ENCODE data around the gene PPP2R2C.

The PPP2R2C gene

DNA sequence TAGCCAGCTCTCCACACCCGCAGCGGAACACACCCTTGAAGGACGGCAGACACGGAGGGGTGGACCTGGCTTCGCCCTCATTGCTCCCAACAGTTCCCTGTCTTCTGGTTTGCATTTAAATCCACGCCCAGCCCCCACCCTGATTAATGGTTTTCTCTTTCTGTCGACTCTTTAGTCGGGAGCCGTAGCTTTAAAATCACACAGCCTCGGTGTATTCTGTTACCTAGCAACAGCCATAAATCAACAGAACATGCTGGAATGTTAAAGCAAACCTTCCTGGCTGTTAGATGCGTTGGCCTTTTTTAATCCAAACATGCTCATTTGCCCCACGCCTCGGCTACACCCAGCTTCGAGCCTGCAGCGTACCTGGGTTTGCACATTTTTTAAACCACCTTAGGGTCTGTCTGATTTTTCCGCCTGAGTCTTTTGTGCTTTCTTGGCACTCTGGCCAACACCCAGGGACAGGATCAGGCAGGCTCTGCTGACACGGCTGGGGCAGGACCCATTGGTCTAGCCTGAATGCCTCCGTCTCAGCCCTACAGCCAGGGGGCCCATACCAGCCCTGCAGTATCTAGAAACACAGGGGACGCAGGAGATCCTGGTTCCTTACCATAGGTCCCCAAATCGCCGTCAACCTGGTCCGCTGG, 21.4 kb upstream of the PPP2R2C start:
- TF ChIP-seq, protein P1, sequence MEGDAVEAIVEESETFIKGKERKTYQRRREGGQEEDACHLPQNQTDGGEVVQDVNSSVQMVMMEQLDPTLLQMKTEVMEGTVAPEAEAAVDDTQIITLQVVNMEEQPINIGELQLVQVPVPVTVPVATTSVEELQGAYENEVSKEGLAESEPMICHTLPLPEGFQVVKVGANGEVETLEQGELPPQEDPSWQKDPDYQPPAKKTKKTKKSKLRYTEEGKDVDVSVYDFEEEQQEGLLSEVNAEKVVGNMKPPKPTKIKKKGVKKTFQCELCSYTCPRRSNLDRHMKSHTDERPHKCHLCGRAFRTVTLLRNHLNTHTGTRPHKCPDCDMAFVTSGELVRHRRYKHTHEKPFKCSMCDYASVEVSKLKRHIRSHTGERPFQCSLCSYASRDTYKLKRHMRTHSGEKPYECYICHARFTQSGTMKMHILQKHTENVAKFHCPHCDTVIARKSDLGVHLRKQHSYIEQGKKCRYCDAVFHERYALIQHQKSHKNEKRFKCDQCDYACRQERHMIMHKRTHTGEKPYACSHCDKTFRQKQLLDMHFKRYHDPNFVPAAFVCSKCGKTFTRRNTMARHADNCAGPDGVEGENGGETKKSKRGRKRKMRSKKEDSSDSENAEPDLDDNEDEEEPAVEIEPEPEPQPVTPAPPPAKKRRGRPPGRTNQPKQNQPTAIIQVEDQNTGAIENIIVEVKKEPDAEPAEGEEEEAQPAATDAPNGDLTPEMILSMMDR (IDR thresholded peaks at IDR 0.05; ENCODE audit: low read depth, low read length): no peak

DNA sequence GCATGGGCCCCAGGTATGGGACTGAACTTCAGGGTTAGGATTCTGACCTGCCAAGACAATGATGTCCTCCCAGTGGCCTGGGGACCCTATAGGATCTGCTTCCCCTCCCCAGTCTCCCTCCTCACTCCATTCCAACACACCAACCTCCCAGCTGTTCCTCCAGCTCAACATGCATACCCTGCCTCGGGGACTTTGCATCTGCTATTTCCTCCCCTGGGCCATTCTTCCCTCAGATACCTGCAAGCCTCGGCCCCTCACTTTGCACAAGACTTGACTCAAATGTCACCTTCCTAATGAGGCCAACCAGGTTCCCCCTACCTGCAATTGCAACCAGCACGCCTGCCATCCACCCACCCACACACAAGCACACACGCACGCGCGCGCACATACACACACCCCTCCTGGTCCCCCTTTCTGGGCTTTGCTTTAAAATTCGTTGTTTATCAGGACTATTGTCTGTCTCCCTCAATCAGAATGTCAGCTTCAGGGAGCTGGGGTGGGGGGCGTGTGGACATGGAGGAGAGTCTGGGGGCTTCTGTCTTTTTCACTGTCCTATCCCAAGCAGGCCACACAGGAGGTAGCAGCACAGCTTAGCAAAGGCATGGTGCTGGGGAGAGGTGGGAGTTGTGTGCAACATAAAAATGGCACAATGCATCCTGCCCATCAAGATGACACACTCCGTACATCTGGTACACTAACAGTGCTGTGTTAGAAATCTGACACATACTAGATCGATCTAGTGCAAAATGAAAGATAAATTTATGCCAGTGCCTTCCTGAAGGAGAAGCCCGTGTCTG, 20.6 kb upstream of the PPP2R2C start:
- no peak for DNase-seq (ENCODE audit: extremely low read depth, low read depth)
- TF ChIP-seq, protein P1 (IDR thresholded peaks at IDR 0.05; ENCODE audit: low read depth, low read length): no peak

More for the DNA sequence above, 21.4 kb upstream of the PPP2R2C start:
- DNase-seq (ENCODE audit: extremely low read depth, low read depth): no peak

DNA sequence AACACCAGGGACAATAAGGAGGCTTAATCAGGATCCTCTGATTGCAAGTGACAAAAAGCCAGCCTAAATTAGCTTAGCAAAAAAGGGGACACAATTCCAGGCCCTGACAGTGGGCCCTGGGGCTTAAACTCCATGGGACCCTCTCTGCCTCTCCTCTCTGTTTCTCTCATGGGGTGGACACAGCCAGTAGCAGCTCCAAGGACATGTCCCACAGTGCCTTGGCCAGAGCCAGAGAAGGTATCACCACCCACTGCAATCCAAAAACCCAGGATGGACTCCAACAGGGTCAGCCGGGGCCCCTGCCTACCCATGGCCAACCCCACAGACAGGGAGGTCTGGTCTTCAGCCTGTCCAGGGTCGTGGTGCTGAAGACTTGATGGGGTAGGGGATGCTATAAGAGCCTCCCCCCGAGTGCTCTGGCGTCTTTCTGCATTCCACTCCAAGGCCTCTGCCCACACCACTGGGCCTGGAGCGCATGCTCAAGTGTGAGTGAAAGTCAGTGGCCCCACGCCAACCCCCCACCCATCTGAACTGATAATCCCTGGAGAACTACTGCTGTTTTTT, 19.7 kb upstream of the PPP2R2C start:
- TF ChIP-seq, protein P1 (IDR thresholded peaks at IDR 0.05; ENCODE audit: low read depth, low read length): no peak

DNA sequence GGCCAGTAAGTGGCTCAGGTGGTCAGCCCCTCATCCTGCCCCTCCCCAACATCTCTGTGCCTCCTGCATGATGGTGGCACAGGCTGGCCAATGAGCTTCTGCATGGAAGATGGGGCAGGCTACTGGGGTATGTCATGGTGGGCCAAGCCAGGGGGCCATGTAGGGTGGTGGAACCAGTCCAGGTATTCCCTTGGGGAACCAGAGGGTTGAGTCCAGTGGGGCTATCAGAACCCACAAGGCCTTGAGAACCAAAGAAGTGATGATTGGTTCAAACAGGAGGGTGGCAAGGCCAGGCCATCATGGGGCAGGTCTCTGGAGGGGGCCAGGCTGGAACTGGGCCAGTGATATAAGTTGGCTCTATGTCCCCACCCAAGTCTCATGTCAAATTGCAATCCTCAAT, 18.8 kb upstream of the PPP2R2C start:
- TF ChIP-seq, protein P1 (IDR thresholded peaks at IDR 0.05; ENCODE audit: low read depth, low read length): no peak
- no peak for DNase-seq (ENCODE audit: extremely low read depth, low read depth)

More for the DNA sequence above, 19.7 kb upstream of the PPP2R2C start:
- no peak for DNase-seq (ENCODE audit: extremely low read depth, low read depth)

DNA sequence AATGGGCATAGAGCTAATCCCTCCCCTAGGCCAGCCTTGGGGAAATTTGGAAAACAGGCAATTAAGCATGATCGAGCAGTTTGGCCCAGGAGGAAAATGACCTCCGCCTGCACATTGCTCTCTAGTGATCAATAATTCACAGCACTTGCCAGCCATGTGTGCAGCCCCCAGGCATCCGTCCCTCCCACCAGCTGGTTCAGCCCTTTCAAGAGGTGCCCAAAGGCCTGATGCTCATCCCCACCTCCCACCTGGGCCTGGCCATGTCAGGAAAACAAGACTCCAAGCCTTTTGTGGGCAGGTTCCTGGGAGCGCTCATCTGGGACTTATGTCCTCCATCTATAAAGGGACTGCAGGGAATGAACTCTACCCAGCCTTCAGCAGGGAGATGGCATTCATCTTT, 17.5 kb upstream of the PPP2R2C start:
- DNase-seq (ENCODE audit: extremely low read depth, low read depth): no peak
- TF ChIP-seq, protein P1 (IDR thresholded peaks at IDR 0.05; ENCODE audit: low read depth, low read length): no peak

DNA sequence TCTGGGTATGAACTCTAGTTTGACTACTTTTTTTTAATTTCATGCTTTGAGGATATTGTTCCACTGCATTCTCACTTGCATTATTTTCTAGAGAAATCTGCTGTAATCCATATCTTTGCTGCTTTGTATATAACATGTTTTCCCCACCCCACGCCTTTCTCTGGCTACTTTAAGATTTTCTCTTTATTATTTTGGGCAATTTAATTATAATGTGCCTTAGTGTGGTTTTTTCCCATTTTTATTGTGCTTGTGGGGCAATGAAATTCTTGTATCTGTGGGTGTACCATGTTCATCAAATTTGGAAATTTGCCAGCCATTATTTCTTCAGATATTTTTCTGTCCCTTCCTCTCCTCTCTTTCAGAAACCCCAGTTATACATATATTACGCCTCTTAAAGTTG, 15.1 kb upstream of the PPP2R2C start:
- TF ChIP-seq, protein P1 (IDR thresholded peaks at IDR 0.05; ENCODE audit: low read depth, low read length): no peak
- no peak for DNase-seq (ENCODE audit: extremely low read depth, low read depth)

DNA sequence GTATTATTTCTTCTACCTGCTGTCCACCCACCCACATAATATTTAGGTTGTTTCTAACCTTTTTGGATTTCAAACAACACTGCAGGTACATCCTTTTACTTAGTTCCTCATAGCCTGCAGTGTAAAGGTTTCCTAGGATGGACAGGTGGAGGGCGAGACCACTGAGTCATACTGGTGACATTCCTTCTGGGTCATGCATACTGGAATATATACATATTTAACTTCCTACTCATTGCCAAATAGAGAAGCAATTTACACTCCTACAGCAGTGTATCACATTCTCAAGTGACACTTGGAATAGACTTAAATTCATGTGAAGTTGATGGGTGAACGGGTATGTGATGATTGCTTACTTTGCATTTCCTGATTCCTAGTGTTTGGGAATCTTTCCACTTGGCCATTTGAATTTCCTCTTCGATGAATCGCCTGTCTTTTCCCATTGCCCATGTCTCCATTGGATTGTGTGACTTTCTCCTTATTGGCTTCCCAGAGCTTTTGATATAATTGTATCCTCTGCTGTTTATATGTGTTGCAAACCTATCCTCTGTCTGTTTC, 8.2 kb upstream of the PPP2R2C start:
- TF ChIP-seq, protein P1 (IDR thresholded peaks at IDR 0.05; ENCODE audit: low read depth, low read length): no peak
- no peak for DNase-seq (ENCODE audit: extremely low read depth, low read depth)

All from AG09319 (cell line).